ENCODE results near the gene PCDHGA4.

PCDHGA4 gene

GRCh38 chr5:141403387-141403786 is 48.6 kb downstream of the PCDHGA4 start:
- FAIRE-seq, result no peak
- DNase-seq (ENCODE audit: insufficient read length, low spot score), result no peak
- TF ChIP-seq CTCF (IDR thresholded peaks at IDR 0.05; ENCODE audit: insufficient read depth, missing control alignments), result no peak
